CD4-positive, alpha-beta T cell treated with Interleukin-6 at 100 ng/mL for 8 hours (primary cell): ENCODE measurements around the gene NUMB.
"Not testable (repeated sequence)": the region's sequence is repeated elsewhere in the genome, so short reads cannot be mapped to it uniquely, and the experiment has no call there.

Source experiments
- DNase-seq: peaks from one replicate; pipeline ENCODE4 v3.0.0-alpha.2; 2020; ENCODE audit warnings: mixed read lengths, low spot score

NUMB gene

GRCh38 chr14:73465823-73466532, 7.6 kb upstream of the NUMB start:
- DNase-seq, result no peak

GRCh38 chr14:73463411-73463810, 5.1 kb upstream of the NUMB start:
- no peak for DNase-seq

GRCh38 chr14:73462815-73463214, 4.5 kb upstream of the NUMB start:
- no peak for DNase-seq

- no peak for DNase-seq
Measured at GRCh38 chr14:73462048-73462715, 3.8 kb upstream of the NUMB start.

GRCh38 chr14:73461478-73462047, 3.2 kb upstream of the NUMB start:
- DNase-seq, result no peak

GRCh38 chr14:73460691-73461127, 2.4 kb upstream of the NUMB start:
- no peak for DNase-seq

GRCh38 chr14:73459959-73460358, 1.6 kb upstream of the NUMB start:
- DNase-seq, result no peak

- no peak for DNase-seq
Measured at GRCh38 chr14:73457924-73458182, 493 bp downstream of the NUMB start.

GRCh38 chr14:73457041-73457923, 1.1 kb downstream of the NUMB start:
- DNase-seq, result peak; percentile 6

- DNase-seq, result no peak
Measured at GRCh38 chr14:73455294-73455693, 3.1 kb downstream of the NUMB start.

GRCh38 chr14:73452341-73453186, 5.8 kb downstream of the NUMB start:
- no peak for DNase-seq

GRCh38 chr14:73443758-73444157, 14.6 kb downstream of the NUMB start:
- DNase-seq, result no peak

GRCh38 chr14:73441286-73441685, 17.1 kb downstream of the NUMB start:
- no peak for DNase-seq

- no peak for DNase-seq
Measured at GRCh38 chr14:73438993-73439392, 19.4 kb downstream of the NUMB start.

GRCh38 chr14:73437206-73437605, 21.1 kb downstream of the NUMB start:
- no peak for DNase-seq

GRCh38 chr14:73432124-73432523, 26.2 kb downstream of the NUMB start:
- DNase-seq, result no peak

- no peak for DNase-seq
Measured at GRCh38 chr14:73428353-73428824, 30.0 kb downstream of the NUMB start.

GRCh38 chr14:73427516-73428264, 30.7 kb downstream of the NUMB start:
- no peak for DNase-seq

GRCh38 chr14:73426877-73427276, 31.5 kb downstream of the NUMB start:
- no peak for DNase-seq

- no peak for DNase-seq
Measured at GRCh38 chr14:73424453-73424852, 33.9 kb downstream of the NUMB start.

- DNase-seq, result not testable (repeated sequence)
Measured at GRCh38 chr14:73423092-73423491, 35.3 kb downstream of the NUMB start.
